ENCODE data around the gene C16orf82. TPM values are rescaled to one million over a fixed set of nuclear protein-coding genes. Genes with fewer than 3 reads are reported as not detected.
"Not testable (repeated sequence)": the region's sequence is repeated elsewhere in the genome, so short reads cannot be mapped to it uniquely, and the experiment has no call there.

The C16orf82 gene
- polyA plus RNA-seq, 1 of the 3 experiments (the other 2 are of a cell fraction): not detected

GRCh38 chr16:27085182-27085581 is 18.5 kb downstream of the C16orf82 start:
- Histone ChIP-seq H3K4me2 (no peak overlapping the region), H3K9ac (no peak overlapping the region), H3K36me3 (replicated peaks in 1 of 2; ENCODE audit: control insufficient read depth in 1 of 2, insufficient read depth in 2 of 2, low read length in 1 of 2) (no peaks in the 10 kb centered on the region), H3K27me3 (ENCODE audit: insufficient read depth) (no peaks in the 10 kb centered on the region; the same call in 1 of the 2 replicates), H3K4me3 (ENCODE audit: low read depth in 2 of 2, low read length in 1 of 2) (no peak overlapping the region), H3F3A (replicated peaks; ENCODE audit: insufficient read depth) (no peaks in the 10 kb centered on the region), H3K27ac (ENCODE audit: low read depth in 2 of 2, low read length in 1 of 2) (no peak overlapping the region), H3K9me3 (no peaks in the 10 kb centered on the region), H2AFZ (ENCODE audit: low read depth) (no peak overlapping the region), H3K4me1 (ENCODE audit: control insufficient read depth in 1 of 2, insufficient read depth in 2 of 2, low read depth in 1 of 2, low read length in 1 of 2) (no peaks in the 10 kb centered on the region), H3K9me2 (no peaks in the 10 kb centered on the region), H3K79me2 (ENCODE audit: insufficient read depth) (no peaks in the 10 kb centered on the region), H4K20me1 (ENCODE audit: insufficient read depth) (no peaks in the 10 kb centered on the region)
- 24% methylated on average over 5 of the region's 6 CpGs for WGBS (ENCODE audit: low lambda C conversion rate)
- no peak for TF ChIP-seq REST (IDR thresholded peaks at IDR 0.05; ENCODE audit: low read depth, low read length)
- no peak for TF ChIP-seq TCF12 (IDR thresholded peaks at IDR 0.05)
- no peak for TF ChIP-seq SMC3 (IDR thresholded peaks at IDR 0.05; ENCODE audit: low read depth, low read length)
- TF ChIP-seq POLR2AphosphoS5 (IDR thresholded peaks at IDR 0.05; ENCODE audit: low read depth, low read length): no peak
- no peak for TF ChIP-seq USF1 (IDR thresholded peaks at IDR 0.05; ENCODE audit: borderline replicate concordance, low read depth)
- TF ChIP-seq RFX5 (IDR thresholded peaks at IDR 0.05; ENCODE audit: low read length): no peak
- no peak for TF ChIP-seq RAD21 (IDR thresholded peaks at IDR 0.05; ENCODE audit: low read length)
- no peak for TF ChIP-seq EP300 (IDR thresholded peaks at IDR 0.05; ENCODE audit: borderline replicate concordance in 1 of 2, low read depth in 1 of 2, low read length in 1 of 2)
- TF ChIP-seq CHD2 (IDR thresholded peaks at IDR 0.05; ENCODE audit: low read length, partially characterized antibody): no peak
- no peak for TF ChIP-seq SIN3A (IDR thresholded peaks at IDR 0.05; ENCODE audit: borderline replicate concordance, low read depth, low read length)
- no peak for TF ChIP-seq GABPA (IDR thresholded peaks at IDR 0.05; ENCODE audit: low read depth)
- TF ChIP-seq MEF2A (IDR thresholded peaks at IDR 0.05; ENCODE audit: borderline replicate concordance, low read depth): no peak
- TF ChIP-seq RCOR1 (IDR thresholded peaks at IDR 0.05; ENCODE audit: low read length): no peak
- no peak for DNase-seq
- ChIA-PET POLR2A (no interaction called here), CTCF (no interaction called here)

- H3K27me3 ChIP-seq (ENCODE audit: insufficient read depth); H3K9me3 ChIP-seq; POLR2A ChIA-PET; H3K36me3 ChIP-seq (replicated peaks in 1 of 2; ENCODE audit: control insufficient read depth in 1 of 2, insufficient read depth in 2 of 2, low read length in 1 of 2); H2AFZ ChIP-seq (ENCODE audit: low read depth); DNase-seq; H3K4me1 ChIP-seq (ENCODE audit: control insufficient read depth in 1 of 2, insufficient read depth in 2 of 2, low read depth in 1 of 2, low read length in 1 of 2); H3K9ac ChIP-seq; H3K27ac ChIP-seq (ENCODE audit: low read depth in 2 of 2, low read length in 1 of 2); H3K79me2 ChIP-seq (ENCODE audit: insufficient read depth); H3F3A ChIP-seq (replicated peaks; ENCODE audit: insufficient read depth); H3K4me3 ChIP-seq (ENCODE audit: low read depth in 2 of 2, low read length in 1 of 2); H4K20me1 ChIP-seq (ENCODE audit: insufficient read depth); H3K9me2 ChIP-seq; H3K4me2 ChIP-seq; CTCF ChIA-PET: not testable (repeated sequence)
- WGBS (ENCODE audit: low lambda C conversion rate): 44% methylated on average over 9 of the region's 9 CpGs
Observed at GRCh38 chr16:27086031-27086430, 19.3 kb downstream of the C16orf82 start.
